ENCODE measurements around the gene HNRNPU. TPM values are rescaled to one million over a fixed set of nuclear protein-coding genes. Genes with fewer than 3 reads are reported as not detected.
A peak's percentile ranks its signal among the peaks of the same experiment; 100 is the strongest.

Gene HNRNPU
- total RNA-seq, 2 experiments from 2014 or later, result 410 to 421 TPM

DNA sequence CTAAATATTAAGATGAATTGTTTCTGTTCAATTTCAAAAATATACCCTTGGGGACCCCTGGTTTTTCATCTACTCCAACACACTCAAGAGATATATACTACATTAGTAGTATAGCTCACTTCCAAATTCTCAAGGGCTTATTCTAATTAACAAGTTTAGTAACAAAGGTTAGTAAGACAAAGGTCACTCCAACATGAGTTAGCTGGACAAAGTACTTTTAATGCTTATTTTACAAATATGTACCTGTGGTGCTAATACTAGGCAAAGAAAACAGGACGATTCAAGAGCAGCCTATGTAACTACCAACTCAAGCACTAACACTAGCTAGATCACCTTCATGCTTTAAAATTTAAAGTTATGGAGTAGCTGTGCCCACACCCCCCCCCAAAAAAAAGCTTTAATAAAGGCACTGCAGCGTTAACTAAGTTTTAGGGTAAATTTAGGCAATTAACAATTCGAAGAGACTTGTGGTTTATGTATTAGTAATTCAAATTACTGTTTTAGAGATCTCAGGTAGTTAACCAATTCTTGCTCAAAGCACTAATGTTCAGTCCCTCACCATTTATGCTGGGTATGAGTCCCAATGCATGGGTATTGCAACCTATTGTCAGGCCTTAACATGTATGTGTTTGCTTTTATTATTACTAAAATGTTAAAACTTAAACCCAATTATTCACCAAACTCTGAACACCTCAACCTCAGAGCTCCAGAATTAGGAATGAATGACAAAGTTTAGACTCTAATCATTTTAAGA, 14.1 kb downstream of the HNRNPU start:
- Mint-ChIP-seq H3K4me3 (no peak overlapping the region), H3K27me3 (no peaks in the 10 kb centered on the region), H3K27ac (peak overlapping the region; percentile 65), H3K36me3 (peaks cover 75% of the 10 kb centered on the region), H3K4me1 (ENCODE audit: low read depth) (peaks cover 72% of the 10 kb centered on the region), H3K9me3 (no peaks in the 10 kb centered on the region)
- intact Hi-C loops (cut with micrococcal nuclease), result no loop called here
- DNase-seq, result no peak
- ChIA-PET POLR2A (interaction anchor here (5.8 to 8.9 kb wide), 2 partner anchors 12 to 13 kb away, joined by 56 to 63 read pairs; partner anchors contain the start of genes COX20 and HNRNPU), CTCF (interaction anchor here (0.7 to 1.8 kb wide), 7 partner anchors 8 to 193 kb away, joined by 3 to 6 read pairs (median 4); no protein-coding TSS in a partner anchor)

GRCh38 chr1:244849189-244849866, 15.0 kb downstream of the HNRNPU start:
- no peak for DNase-seq
- Mint-ChIP-seq H3K4me1 (ENCODE audit: low read depth) (peaks cover 71% of the 10 kb centered on the region), H3K9me3 (no peaks in the 10 kb centered on the region), H3K27ac (peak overlapping the region; percentile 40), H3K27me3 (no peaks in the 10 kb centered on the region), H3K36me3 (peaks cover 71% of the 10 kb centered on the region), H3K4me3 (no peak overlapping the region)
- ChIA-PET CTCF (interaction anchor here (1.3 to 1.8 kb wide), 4 partner anchors 9 to 48 kb away, joined by 3 to 6 read pairs (median 5); no protein-coding TSS in a partner anchor), POLR2A (interaction anchor here (5.8 to 8.9 kb wide), 2 partner anchors 12 to 13 kb away, joined by 56 to 63 read pairs; partner anchors contain the start of genes COX20 and HNRNPU)
- intact Hi-C loops (cut with micrococcal nuclease), result no loop called here

GRCh38 chr1:244846653-244847052, 17.7 kb downstream of the HNRNPU start:
- Mint-ChIP-seq H3K27ac (no peak overlapping the region), H3K36me3 (peaks cover 70% of the 10 kb centered on the region), H3K27me3 (no peaks in the 10 kb centered on the region), H3K9me3 (no peaks in the 10 kb centered on the region), H3K4me3 (no peak overlapping the region), H3K4me1 (ENCODE audit: low read depth) (peaks cover 68% of the 10 kb centered on the region)
- no peak for DNase-seq
- ChIA-PET CTCF (interaction anchor here (0.7 to 2.5 kb wide), 3 partner anchors 11 to 196 kb away, joined by 3 to 11 read pairs (median 4); no protein-coding TSS in a partner anchor), POLR2A (interaction anchor here (2.2 to 8.9 kb wide), 2 partner anchors 11 to 15 kb away, joined by 13 to 63 read pairs; partner anchors contain the start of genes COX20 and HNRNPU)
- intact Hi-C loops (cut with micrococcal nuclease), result loop anchor here (1.0 kb wide), 1 partner anchor 9 kb away; no protein-coding TSS in a partner anchor

- POLR2A ChIA-PET, result interaction anchor here (0.9 to 2.6 kb wide), 5 partner anchors 9 to 198 kb away, joined by 3 to 19 read pairs (median 6); partner anchors contain the start of gene COX20
- intact Hi-C loops (cut with micrococcal nuclease), result no loop called here
- no peak for DNase-seq
- Mint-ChIP-seq H3K27me3 (no peaks in the 10 kb centered on the region), H3K27ac (peak overlapping the region; percentile 75), H3K36me3 (peaks cover 71% of the 10 kb centered on the region), H3K4me3 (no peak overlapping the region), H3K4me1 (ENCODE audit: low read depth) (peaks cover 67% of the 10 kb centered on the region), H3K9me3 (no peaks in the 10 kb centered on the region)
- CTCF ChIA-PET, result interaction anchor here (0.8 to 1.0 kb wide), 2 partner anchors 8 to 14 kb away, joined by 3 read pairs; no protein-coding TSS in a partner anchor
Observed at GRCh38 chr1:244844155-244845121, 19.9 kb downstream of the HNRNPU start.

GRCh38 chr1:244843148-244843978, 21.0 kb downstream of the HNRNPU start:
- Mint-ChIP-seq H3K4me3 (no peak overlapping the region), H3K36me3 (peaks cover 69% of the 10 kb centered on the region), H3K4me1 (ENCODE audit: low read depth) (peaks cover 68% of the 10 kb centered on the region), H3K27ac (peak overlapping the region; percentile 18), H3K27me3 (no peaks in the 10 kb centered on the region), H3K9me3 (no peaks in the 10 kb centered on the region)
- ChIA-PET POLR2A (interaction anchor here (1.2 to 2.6 kb wide), 4 partner anchors 8 to 199 kb away, joined by 5 to 19 read pairs (median 7); partner anchors contain the start of gene COX20), CTCF (interaction anchor here (0.8 to 1.0 kb wide), 2 partner anchors 7 to 15 kb away, joined by 3 read pairs; no protein-coding TSS in a partner anchor)
- DNase-seq, result no peak
- intact Hi-C loops (cut with micrococcal nuclease), result no loop called here

DNA sequence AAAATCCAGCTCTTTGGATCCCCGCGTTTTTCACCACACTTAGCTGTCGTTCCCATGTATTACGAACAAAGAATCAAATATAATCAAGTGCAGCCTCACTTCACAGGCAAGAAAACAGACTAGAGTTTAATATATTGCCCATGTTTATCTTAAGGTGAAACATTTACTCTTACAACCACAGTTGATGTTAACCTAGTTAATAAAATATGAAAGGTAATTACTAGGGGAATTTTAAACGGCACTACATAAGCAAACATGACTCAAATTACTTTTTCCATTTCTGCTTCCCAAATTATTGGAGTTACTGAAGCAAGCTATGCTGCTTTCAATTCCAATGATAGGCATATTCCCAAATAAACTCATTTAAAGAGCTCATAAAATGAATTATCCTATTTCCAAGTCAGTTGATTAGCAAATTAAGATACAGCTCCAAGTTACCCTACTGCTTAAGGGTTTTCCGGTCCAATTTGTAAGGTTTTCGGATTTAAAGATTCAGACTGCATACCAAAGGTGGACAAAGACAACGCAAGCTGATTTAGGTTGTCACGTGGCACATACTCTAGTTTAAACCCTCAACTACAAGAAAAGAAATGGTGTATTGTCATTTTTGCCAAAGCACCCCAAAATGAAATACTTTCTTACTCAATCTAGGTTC, 22.9 kb downstream of the HNRNPU start:
- intact Hi-C loops (cut with micrococcal nuclease), result no loop called here
- Mint-ChIP-seq H3K9me3 (no peaks in the 10 kb centered on the region), H3K27me3 (no peaks in the 10 kb centered on the region), H3K4me1 (ENCODE audit: low read depth) (peaks cover 81% of the 10 kb centered on the region), H3K4me3 (no peak overlapping the region), H3K27ac (peak overlapping the region; percentile 59), H3K36me3 (peaks cover 69% of the 10 kb centered on the region)
- no peak for DNase-seq
- POLR2A ChIA-PET, result interaction anchor here (0.9 to 1.7 kb wide), 2 partner anchors 12 to 14 kb away, joined by 4 to 6 read pairs; no protein-coding TSS in a partner anchor
- CTCF ChIA-PET, result no interaction called here

- intact Hi-C loops (cut with micrococcal nuclease), result no loop called here
- ChIA-PET CTCF (interaction anchor here (1.1 to 2.1 kb wide), 5 partner anchors 10 to 203 kb away, joined by 3 to 12 read pairs (median 4); partner anchors contain the start of gene HNRNPU), POLR2A (interaction anchor here (1.1 to 8.5 kb wide), 3 partner anchors 7 to 21 kb away, joined by 3 to 219 read pairs (median 56); partner anchors contain the start of gene HNRNPU)
- Mint-ChIP-seq H3K27me3 (no peaks in the 10 kb centered on the region), H3K9me3 (no peaks in the 10 kb centered on the region), H3K4me1 (ENCODE audit: low read depth) (peaks cover 74% of the 10 kb centered on the region), H3K36me3 (peaks cover 70% of the 10 kb centered on the region), H3K27ac (peak overlapping the region; percentile 59), H3K4me3 (no peak overlapping the region)
- no peak for DNase-seq
Observed at GRCh38 chr1:244840219-244840794, 24.0 kb downstream of the HNRNPU start.

- ChIA-PET CTCF (interaction anchor here (1.1 to 2.1 kb wide), 5 partner anchors 11 to 203 kb away, joined by 3 to 12 read pairs (median 4); partner anchors contain the start of gene HNRNPU), POLR2A (interaction anchor here (1.1 to 8.5 kb wide), 3 partner anchors 8 to 21 kb away, joined by 3 to 219 read pairs (median 56); partner anchors contain the start of gene HNRNPU)
- intact Hi-C loops (cut with micrococcal nuclease), result loop anchor here (5.0 kb wide), 1 partner anchor 1582 kb away; the partner anchor contains the start of genes CEP170 and SDCCAG8
- H3K9me3 Mint-ChIP-seq, result no peaks in the 10 kb centered on the region
- peak overlapping the region; percentile 99 for H3K27ac Mint-ChIP-seq
- H3K27me3 Mint-ChIP-seq, result no peaks in the 10 kb centered on the region
- no peak for DNase-seq
- peak overlapping the region; percentile 10 for H3K4me3 Mint-ChIP-seq
- H3K36me3 Mint-ChIP-seq, result peaks cover 69% of the 10 kb centered on the region
- peaks cover 69% of the 10 kb centered on the region for H3K4me1 Mint-ChIP-seq (ENCODE audit: low read depth)
Observed at GRCh38 chr1:244839656-244840055, 24.7 kb downstream of the HNRNPU start.

DNA sequence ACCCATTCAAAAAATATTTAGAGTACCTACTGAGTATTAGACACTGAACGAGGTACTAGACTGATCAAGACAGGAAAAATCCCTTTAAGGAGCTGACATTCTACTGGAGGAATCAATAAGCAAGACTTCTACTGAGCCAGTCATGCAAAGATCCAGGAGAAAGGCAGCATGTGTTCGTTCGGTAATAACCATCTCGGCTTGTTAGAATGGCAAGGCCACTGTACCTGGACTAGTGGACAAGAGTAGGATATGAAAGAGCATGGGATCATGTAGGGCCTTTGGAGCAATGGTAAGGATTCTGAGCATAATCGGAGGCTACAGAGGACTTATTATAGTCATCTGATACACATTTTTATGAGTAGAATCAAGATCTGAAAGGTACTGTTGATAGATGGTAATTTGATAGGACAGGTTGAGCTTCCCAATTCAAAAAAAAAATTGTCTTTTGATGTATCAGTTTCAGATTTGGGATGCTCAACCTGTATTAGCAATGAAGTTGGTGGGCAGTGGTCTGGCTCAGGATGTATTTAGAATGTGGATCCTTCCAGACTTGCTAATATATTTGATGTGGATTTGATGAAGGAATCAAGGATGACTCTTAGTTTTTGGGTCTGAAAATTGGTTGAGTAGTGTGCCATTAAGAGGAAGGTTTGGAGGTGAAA, 26.6 kb downstream of the HNRNPU start:
- H3K9me3 Mint-ChIP-seq, result no peaks in the 10 kb centered on the region

More for the DNA sequence above, 26.6 kb downstream of the HNRNPU start:
- ChIA-PET POLR2A (interaction anchor here (6.6 to 8.5 kb wide), 2 partner anchors 14 to 23 kb away, joined by 56 to 219 read pairs; partner anchors contain the start of gene HNRNPU), CTCF (interaction anchor here (1.4 to 2.8 kb wide), 5 partner anchors 10 to 205 kb away, joined by 3 to 11 read pairs (median 5); no protein-coding TSS in a partner anchor)
- peak overlapping the region; percentile 35 for H3K4me3 Mint-ChIP-seq
- peaks cover 55% of the 10 kb centered on the region for H3K36me3 Mint-ChIP-seq
- peak overlapping the region; percentile 99 for H3K27ac Mint-ChIP-seq
- DNase-seq, result no peak
- no peaks in the 10 kb centered on the region for H3K27me3 Mint-ChIP-seq
- intact Hi-C loops (cut with micrococcal nuclease), result loop anchor here (1.0 to 5.0 kb wide), 2 partner anchors 10 to 1580 kb away; partner anchors contain the start of genes CEP170 and SDCCAG8
- peaks cover 59% of the 10 kb centered on the region for H3K4me1 Mint-ChIP-seq (ENCODE audit: low read depth)
